Measurements from ENCODE around the gene HCAR3.
A peak's percentile ranks its signal among the peaks of the same experiment; 100 is the strongest.
"Not testable (repeated sequence)": the region's sequence is repeated elsewhere in the genome, so short reads cannot be mapped to it uniquely, and the experiment has no call there.

The HCAR3 gene

DNA sequence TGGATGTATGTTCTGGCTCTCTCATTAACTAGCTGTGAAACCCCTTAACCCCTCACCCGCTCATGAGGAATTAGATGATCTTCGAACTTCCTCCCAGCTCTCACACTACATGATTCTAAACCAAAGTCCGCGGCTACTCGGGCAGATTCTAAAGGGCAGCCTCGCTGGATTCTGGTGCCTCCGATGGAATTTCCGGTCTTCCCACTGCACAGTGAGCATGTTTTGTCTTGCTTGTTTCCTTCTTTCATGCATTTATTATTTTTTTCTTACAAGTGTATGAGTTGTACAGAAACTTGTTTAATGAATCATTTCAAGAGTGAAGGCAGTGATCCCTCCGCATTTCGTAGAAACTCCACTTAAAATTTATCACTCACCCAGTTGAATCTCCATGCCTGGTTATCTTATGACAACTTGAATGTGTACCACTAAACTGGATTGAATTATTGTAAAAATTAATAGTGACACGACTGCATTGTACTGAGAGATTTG, 4.5 kb upstream of the HCAR3 start:
- DNase-seq: no peak

GRCh38 chr12:122715211-122715610, 1.4 kb downstream of the HCAR3 start:
- not testable (repeated sequence) for DNase-seq

- DNase-seq: not testable (repeated sequence)
These were observed 3.0 kb downstream of the HCAR3 start for GRCh38 chr12:122713491-122714188.

GRCh38 chr12:122711266-122711665, 5.3 kb downstream of the HCAR3 start:
- not testable (repeated sequence) for DNase-seq

DNA sequence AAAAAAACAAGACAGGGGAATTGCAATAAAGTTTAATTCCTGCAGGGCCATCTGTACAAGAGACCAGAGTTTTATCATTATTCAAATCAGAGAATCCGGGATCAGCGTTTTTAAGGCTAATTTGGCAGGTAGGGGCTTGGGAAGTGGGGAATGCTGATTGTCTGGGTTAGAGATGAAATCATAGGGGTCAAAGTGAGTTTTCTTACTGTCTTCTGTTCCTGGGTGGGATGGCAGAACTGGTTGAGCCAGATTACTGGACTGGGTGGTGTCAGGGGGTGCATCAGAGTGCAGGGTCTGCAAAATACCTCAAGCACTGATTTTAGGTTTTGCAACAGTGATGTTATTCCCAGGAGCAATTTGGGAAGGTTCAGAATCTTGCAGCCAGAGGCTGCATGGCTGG, 6.3 kb downstream of the HCAR3 start:
- DNase-seq: not testable (repeated sequence)

DNA sequence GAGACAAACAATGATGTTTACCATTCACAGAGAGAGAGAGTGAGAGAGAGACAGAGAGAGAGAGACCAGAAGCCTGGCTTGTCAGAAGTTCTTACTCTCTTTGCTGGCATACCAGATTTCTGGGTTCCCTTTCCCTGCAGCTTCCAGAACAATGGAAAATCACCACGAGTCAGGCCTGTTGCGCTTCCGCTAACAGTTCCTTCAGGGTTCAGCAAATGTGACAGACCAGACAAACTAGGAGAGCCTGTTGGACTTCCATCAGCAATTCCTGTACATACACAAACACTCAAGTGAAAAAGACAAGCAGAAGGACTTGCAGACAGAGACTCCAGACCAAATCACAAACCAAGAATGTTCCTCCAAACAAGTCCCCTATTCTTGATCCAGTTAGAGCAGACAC, 7.3 kb downstream of the HCAR3 start:
- DNase-seq: not testable (repeated sequence)

DNA sequence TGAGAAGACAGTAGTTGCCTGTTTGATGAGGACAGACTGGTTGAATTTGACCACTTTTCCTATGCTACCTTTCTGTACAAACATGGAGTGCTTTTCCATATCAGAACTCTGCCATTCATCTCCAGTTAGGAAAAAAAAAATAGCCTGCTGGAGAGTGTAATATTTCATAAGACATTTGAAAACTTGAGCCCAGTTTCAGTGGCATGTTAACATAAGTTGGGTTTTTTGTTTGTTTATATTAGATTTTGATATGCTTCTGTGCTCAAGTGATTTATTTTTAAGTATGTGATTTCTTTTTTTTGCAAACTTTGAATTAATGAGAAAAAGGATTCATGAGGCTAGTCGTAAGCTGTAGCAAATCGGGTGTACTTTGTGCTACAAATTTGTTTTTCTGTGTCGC, 12.8 kb downstream of the HCAR3 start:
- DNase-seq: not testable (repeated sequence)

DNA sequence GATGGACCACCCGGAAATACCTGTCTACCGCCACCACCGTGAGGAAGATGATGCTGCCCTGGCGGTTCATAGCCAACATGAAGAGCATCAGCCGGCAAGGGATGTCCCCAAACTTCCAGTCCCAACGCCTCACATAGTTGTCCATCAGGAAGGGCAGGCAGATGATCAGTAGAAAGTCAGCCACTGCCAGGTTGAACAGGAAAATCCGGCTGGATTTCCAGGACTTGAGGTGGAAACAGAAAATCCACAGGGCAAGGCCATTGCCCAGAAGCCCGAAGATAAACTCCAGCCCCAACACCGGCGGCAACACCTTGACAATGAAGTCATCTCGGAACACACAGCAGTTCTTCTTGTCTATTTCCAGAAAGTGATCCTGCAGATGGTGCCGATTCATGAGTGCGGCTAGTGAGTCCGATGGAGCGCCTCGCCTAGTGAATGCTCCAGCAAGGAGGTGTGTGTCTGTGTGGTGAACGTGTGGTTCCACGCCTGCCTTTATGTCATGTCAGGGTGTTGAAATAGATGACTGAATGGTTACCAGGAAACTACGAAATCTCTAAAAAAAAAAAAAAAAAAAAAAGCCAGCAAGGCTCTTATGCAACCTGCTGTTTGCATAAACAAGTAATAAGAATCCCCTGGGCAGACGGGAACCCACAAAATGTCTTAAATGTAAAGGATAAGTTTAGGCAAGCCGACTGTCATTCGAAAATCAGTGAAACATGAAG, 13.6 kb downstream of the HCAR3 start, which contains the start of gene HCAR2:
Gene HCAR2 (minus strand): TSS at position 468 of the 722 bp plus-strand sequence. CDS start 74 bp downstream, at position 394.
- not testable (repeated sequence) for DNase-seq

DNA sequence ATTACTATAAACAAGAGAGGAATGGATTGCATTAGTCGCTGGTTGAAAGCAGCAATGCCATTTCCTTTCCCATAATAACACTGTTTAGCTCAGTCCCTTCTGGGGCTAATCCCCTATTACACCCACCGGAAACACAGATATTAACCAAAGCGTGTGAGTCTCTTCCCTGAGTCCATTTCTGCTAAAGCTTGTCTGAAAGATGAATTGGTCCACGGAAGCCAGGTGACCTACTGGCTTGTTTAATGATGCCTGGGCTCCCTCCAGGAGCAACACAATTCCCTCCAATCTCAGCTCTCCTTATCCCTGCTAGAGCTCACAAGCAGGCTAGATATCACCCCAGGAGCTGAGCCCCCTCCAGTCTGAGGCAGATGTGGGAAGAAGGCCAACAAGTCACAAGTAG, 15.1 kb downstream of the HCAR3 start:
- DNase-seq: not testable (repeated sequence)

GRCh38 chr12:122700038-122700710, 16.4 kb downstream of the HCAR3 start:
- not testable (repeated sequence) for DNase-seq

GRCh38 chr12:122696922-122697321, 19.7 kb downstream of the HCAR3 start:
- not testable (repeated sequence) for DNase-seq

DNA sequence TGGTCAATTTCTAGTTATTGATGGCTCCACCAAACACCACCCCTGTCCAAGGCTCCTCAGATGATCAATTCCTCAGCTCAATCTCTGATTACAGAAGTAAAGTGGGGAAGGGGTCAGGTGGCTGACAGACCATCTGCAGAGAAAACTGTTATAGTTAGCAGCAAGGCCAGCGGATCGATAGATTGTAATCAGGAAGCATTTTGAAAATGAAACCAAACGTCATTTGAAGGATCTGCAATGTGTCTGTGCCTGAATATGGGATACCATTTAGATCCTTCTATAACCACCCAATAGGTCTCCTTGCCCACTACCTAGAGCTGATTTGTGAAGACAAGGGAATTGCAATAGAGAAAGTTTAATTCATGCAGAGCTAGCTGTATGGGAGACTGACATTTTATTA, 25.0 kb downstream of the HCAR3 start:
- no peak for DNase-seq

DNA sequence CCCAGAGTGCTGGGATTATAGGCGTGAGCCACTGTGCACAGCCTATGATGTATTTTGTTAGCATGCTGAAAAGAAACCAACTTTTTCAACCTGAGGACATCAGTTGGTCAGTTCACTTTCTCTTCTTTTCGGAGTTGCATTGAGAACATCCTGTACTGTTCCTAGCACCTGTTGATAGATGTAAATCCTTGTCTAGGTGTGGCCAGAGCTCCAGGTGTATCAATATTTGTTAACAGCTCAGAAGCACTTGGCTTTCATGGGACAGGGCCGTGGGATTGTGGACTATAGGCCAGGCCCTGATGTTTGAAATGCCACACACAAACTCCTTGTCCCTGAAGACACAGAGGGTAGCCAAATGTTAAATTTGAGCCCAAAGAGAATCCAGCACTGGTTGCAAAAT, 28.3 kb downstream of the HCAR3 start:
- no peak for DNase-seq

GRCh38 chr12:122687086-122687485, 29.5 kb downstream of the HCAR3 start:
- DNase-seq: no peak

- no peak for DNase-seq
These were observed 30.1 kb downstream of the HCAR3 start for GRCh38 chr12:122686538-122686937.

- DNase-seq: no peak
These were observed 32.3 kb downstream of the HCAR3 start for GRCh38 chr12:122684297-122684813.

GRCh38 chr12:122681814-122682213, 34.8 kb downstream of the HCAR3 start:
- peak; percentile 4 for DNase-seq

- DNase-seq: not testable (repeated sequence)
These were observed 35.6 kb downstream of the HCAR3 start for GRCh38 chr12:122680989-122681388.

GRCh38 chr12:122676781-122677180, 39.8 kb downstream of the HCAR3 start:
- not testable (repeated sequence) for DNase-seq

DNA sequence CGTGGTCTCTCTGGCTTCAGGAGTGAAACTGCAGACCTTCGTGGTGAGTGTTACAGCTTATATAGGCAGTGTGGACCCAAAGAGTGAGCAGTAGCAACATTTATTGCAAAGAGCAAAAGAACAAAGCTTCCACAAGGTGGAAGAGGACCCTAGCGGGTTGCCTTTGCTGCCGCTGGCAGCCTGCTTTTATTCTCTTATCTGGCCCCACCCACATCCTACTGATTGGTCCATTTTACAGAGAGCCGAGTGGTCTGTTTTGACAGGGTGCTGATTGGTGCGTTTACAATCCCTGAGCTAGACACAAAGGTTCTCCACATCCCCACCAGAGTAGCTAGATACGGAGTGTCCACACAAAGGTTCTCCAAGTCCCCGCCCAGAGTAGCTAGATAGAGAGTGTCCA, 40.6 kb downstream of the HCAR3 start:
- not testable (repeated sequence) for DNase-seq

GRCh38 chr12:122672515-122672914, 44.1 kb downstream of the HCAR3 start:
- DNase-seq: no peak

DNA sequence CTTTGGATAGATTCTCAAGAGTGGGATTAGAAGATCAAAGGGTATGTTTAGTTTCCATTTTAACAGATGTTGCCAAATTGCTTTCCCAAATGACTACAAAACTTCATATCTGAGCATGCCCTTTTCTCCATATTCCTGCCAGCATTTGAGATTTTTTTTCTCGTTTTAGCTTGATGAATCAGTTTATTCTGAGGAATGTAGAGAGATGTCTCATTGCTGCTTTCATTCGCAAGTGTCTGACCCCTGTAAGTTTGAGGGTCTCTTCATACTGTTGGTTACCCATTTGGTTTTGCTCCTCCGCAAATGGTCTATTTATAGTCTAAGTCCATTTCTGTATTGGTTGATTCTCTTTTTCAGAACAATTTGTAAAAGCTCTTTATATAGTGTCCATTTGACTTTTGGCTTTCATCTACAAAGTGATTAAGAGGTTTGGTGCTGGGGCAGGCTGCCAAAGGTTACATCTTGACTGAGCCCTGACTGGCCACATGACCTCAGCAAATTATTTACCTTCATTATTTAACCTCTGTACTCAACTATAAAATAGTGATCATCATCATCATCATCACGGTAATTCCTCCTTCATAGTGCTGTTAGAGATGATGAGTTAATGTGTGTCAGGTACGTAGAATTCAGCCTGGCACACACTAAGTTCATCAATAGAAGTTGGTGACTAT, 47.1 kb downstream of the HCAR3 start:
- DNase-seq: no peak

DNA sequence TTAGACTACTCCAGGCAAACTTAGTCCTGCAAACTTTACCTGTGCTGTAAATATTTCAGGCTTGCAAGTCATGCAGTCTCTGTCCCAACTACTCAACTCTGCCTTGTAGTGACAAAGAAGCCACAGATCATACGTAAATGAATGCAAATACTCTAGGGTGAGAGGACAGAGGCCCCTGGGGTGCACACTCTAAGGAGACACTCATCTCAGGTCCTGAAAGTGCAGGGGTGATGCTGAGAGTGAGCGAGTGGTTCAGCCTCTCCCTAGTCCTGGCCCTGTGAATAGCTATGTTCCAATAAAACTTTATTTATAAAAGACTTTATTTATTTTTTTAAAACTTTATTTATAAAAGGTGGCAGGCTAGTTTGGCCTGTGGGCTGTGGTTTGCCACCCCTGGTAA, 48.3 kb downstream of the HCAR3 start:
- DNase-seq: no peak

Data from midbrain (tissue), 1 donor.